HG03175 (cell line): ENCODE measurements around the gene SLC2A6.

Experiments used
- ATAC-seq: cut with Tn5 transposase; IDR thresholded peaks from one replicate; pipeline ENCODE4 v1.9.1; 2021; ENCODE audit warnings: mild to moderate bottlenecking, moderate library complexity; ENCODE audit not compliant: unreplicated experiment

SLC2A6 gene

DNA sequence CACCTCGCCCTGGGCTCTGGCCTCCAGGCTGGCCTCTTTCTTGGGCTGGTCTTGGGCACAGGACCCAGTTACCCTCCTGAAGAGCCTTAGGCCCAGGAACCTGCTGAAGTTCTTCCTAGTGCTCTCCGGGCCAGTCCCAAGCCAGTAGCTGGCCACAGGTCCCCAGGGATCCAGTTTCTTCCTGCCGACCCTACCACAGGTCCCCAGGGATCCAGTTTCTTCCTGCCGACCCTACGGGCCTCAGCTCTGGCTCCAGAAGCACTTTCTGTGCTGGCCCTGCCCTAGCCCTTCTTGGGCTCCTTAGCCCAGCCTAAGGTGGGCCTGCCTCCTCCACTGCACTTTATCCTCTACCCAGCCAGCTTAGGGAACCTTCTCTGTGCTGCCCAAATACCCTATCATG, 37.3 kb downstream of the SLC2A6 start:
- no peak for ATAC-seq

DNA sequence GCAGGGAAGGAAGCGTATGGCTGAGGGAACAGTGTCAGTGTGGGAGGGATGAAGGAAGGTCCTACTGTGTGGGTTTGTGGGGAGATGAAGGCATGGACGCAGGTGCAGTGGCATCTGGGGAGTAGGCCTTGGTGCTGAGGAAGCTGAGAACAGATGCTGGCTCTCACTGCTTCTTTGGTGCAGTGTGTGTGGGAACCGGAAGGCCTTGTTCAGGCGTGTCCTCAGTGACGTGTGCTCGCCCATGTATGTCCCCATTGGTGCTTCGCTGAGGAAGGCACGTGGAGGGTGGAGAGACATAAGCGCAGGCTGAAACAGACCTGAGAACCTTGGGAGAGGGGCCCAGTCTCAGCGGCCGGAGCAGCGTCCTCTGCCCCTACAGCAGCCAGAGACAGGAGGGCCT, 38.0 kb downstream of the SLC2A6 start:
- no peak for ATAC-seq

DNA sequence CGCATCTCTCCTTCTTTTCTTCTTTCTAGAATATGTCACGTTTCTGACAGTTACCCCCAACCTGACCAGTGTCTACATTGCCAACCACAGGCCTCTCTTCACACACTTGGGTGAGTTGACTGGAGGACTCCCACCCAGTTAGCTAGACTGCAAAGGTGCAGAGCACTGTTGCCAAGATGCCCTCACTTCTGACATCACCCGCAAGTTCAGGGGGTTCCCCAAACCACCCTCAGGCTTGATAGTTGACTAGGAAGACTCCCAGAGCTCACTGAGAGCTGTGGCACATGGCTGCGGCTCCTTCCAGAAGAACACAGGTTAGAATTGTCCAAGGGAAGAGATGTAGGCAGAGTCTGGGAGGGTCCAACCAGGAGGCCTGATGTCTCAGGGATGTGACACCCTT, 39.6 kb downstream of the SLC2A6 start:
- no peak for ATAC-seq

GRCh38 chr9:133437753-133438531, 41.0 kb downstream of the SLC2A6 start:
- ATAC-seq, result no peak

DNA sequence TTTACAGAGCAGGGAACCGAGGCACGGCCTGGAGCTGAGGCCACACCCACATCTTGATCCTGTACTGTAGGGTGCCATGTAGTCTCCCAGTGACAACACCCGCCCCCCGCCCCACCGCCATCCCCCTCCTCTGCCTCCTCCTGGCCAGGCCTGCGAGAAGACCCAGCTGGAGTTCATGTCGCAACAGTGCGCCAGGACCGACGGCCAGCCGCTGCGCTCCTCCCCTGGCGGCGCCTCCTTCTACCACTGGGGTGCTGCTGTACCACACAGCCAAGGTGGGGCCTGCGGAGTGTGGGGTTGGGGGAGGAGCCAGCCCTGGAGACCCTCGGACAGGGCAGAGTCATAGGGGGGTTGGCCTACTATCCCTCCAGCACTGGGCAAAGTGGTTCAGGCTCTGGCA, 42.2 kb downstream of the SLC2A6 start:
- ATAC-seq, result no peak

GRCh38 chr9:133433351-133433843, 45.5 kb downstream of the SLC2A6 start:
- ATAC-seq, result no peak

DNA sequence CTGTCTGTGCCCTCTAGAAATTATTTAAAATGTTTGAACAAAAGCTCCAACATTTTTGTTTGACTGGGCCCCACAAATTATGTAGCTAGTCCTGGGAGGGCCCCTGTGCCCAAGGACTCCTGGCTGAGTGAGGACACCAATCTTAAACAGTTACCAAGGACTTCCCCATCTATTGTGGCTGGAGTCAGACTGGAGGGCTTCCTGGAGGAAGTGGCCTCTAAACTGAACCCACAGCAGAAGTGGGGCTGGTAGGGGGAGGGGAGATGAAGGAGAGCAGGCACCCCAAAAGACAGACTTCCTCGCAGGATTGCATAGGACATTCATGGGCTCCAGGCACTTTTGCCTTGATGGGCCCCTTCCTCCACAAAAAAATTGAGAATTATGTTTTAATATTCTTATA, 48.7 kb downstream of the SLC2A6 start:
- ATAC-seq, result no peak

DNA sequence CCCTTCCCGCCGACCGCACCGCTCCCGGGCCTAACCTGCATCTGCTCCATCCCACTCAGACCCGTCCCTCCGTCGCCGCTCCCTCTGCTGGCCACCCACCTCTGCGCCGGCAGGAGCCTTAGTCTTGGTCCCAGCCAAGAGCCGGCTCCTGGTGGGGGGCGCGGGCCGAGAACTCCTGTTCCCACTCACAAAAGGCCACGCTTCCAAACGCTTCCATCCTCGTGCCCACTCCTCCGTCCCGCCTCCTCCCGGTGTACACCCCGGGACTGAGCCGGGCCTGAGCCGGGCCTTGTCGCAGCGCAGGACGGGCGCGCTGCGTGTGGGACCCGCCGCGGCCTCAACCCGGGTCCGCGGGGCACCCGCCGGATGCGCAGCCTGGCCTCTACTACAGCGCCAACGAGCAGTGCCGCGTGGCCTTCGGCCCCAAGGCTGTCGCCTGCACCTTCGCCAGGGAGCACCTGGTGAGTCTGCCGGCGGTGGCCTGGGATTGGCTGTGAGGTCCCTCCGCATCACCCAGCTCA, 49.2 kb downstream of the SLC2A6 start:
- ATAC-seq, result no peak

- no peak for ATAC-seq
These were observed 49.7 kb downstream of the SLC2A6 start for GRCh38 chr9:133429214-133429613.

GRCh38 chr9:133428617-133429101, 50.2 kb downstream of the SLC2A6 start:
- no peak for ATAC-seq

GRCh38 chr9:133427658-133428348, 51.1 kb downstream of the SLC2A6 start:
- no peak for ATAC-seq

DNA sequence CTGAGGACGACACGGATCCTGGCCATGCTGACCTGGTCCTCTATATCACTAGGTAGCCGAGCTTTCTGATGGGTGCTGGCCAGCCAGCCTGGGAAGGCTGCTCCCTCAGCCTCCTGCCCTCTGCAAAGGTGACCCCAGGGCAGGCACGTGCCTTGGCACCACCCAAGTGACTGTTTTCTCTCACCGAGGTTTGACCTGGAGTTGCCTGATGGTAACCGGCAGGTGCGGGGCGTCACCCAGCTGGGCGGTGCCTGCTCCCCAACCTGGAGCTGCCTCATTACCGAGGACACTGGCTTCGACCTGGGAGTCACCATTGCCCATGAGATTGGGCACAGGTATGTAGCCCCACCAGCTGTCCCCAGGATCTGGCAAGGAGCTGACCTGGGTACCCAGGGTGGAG, 52.9 kb downstream of the SLC2A6 start:
- ATAC-seq, result no peak

DNA sequence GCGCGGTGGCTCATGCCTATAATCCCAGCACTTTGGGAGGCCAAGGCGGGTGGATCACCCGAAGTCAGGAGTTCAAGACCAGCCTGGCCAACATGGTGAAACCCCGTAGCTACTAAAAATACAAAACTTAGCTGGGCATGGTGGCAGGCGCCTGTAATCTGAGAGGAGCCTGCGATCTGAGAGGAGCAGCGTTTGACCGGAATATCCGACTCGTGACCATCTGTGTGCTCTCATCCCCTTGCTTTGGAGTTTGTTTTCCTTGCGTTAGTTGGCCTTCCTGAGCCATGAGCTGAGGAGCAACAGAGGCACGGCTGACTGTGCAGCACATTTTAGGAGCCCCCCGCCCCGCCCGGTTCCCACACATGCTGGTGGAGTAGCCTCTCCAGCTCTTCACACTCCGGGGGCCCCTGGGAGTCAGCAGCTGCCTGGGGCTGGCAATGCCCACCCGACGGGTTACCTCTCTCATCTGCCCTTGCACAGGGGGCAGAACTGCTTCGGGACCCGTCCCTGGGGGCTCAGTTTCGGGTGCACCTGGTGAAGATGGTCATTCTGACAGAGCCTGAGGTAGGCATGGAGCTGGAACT, 53.8 kb downstream of the SLC2A6 start:
- ATAC-seq, result no peak

DNA sequence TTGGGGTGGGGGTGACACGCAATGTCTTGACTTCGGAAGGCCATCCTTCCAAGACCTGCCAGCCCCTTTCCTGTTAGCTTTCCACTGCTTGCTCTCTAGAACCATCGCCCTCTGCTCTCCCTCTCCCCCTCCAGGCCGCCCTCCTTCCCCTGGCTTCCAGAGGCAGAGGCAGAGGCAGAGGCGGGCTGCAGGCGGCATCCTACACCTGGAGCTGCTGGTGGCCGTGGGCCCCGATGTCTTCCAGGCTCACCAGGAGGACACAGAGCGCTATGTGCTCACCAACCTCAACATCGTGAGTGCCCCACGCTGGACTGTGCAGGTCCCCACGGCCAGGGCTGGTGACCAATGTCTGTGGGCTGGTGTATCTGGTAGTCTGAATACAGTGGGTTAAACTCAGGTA, 54.7 kb downstream of the SLC2A6 start:
- no peak for ATAC-seq

DNA sequence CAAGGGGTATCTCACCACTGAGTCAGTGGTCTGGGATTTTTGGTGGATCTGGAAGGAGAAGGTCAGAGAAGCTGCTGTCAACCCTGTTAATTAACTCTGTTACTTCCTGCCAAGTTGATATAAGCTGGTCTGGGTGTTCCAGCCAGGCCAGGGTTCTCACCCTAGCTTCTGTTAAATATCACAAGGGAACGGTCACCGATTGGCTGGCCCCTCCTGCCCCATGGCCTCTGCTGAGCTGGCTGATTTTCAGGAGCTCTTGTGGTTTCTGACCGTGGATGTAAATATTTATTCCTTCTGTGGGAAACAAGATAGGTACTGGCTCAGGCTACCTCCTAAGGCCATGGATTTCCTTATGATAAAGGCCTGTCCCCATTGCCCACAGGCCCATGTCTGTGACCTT, 55.7 kb downstream of the SLC2A6 start:
- ATAC-seq, result no peak

DNA sequence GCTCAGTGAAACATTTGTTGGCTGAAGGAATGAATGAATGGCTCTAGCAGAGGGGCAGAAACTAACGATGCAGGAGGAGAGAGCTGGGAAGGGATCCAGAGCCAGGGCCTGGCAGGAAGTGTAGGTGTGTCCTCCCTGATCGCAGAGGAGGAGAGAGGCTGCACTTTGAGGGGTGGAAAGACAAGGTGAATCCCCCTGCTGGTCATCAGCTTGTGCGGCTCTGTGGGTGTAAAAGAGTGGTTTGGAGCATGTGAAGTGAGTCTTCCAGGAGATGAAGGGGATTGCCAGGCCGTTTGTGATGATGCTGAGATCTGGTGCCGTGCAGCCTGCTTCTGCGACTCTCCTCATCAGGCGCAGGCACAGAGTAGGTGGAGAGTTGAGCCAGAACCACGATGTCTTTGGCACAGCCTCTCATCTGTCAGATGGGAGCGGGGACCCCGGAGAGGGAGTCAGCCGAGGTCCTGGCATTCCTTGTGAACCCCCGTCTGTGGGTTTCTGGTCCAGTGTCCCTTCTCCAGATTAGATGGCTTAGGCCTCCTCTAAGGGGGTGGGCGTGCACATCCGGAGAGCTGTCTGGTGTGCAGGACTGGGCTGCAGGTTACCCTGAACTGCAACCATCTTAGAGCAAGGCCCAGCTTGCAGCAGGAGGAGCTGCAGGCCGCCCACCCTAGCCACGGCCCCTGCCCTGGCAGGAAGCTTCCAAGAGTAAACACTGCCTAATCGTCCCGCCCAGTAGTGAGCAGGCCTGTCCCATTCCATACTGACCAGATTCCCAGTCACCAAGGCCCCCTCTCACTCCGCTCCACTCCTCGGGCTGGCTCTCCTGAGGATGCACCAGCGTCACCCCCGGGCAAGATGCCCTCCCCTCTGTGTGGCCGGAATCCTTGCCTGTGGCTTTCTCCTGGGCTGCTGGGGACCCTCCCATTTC, 57.0 kb downstream of the SLC2A6 start, which contains the start of gene ADAMTS13:
TSS of gene ADAMTS13 (plus strand) at position 753 of the 928 bp plus-strand sequence. CDS start at position 830, 77 bp downstream.
- ATAC-seq, result no peak
